Erythroblast (primary cell): ENCODE data around the gene TBX2.

Experiments used
- DNase-seq, 2 experiments: peaks; one replicate each; lab custom pipeline; 2025; lab: John Stamatoyannopoulos, UW
- GATA1 ChIP-seq: IDR thresholded peaks from 2 replicates; pipeline ENCODE4 v1.6.1; 2011; ENCODE audit warnings: low read depth, mild to moderate bottlenecking, control low read depth, low read length, moderate library complexity
- POLR2A ChIP-seq: IDR thresholded peaks from 2 replicates; pipeline ENCODE4 v1.6.1; 2011; ENCODE audit warnings: mild to moderate bottlenecking, low read length

Gene TBX2

GRCh38 chr17:61453566-61454380, 54.1 kb downstream of the TBX2 start:
- DNase-seq: no peak

GRCh38 chr17:61454381-61455323, 55.0 kb downstream of the TBX2 start:
- TF ChIP-seq GATA1 (no peak), POLR2A (no peak)
- DNase-seq: no peak

More at GRCh38 chr17:61453566-61454380, 54.1 kb downstream of the TBX2 start:
- TF ChIP-seq POLR2A: no peak
- no peak for TF ChIP-seq GATA1

GRCh38 chr17:61455324-61456060, 55.8 kb downstream of the TBX2 start:
- no peak for TF ChIP-seq POLR2A
- TF ChIP-seq GATA1: no peak
- DNase-seq: no peak

DNA sequence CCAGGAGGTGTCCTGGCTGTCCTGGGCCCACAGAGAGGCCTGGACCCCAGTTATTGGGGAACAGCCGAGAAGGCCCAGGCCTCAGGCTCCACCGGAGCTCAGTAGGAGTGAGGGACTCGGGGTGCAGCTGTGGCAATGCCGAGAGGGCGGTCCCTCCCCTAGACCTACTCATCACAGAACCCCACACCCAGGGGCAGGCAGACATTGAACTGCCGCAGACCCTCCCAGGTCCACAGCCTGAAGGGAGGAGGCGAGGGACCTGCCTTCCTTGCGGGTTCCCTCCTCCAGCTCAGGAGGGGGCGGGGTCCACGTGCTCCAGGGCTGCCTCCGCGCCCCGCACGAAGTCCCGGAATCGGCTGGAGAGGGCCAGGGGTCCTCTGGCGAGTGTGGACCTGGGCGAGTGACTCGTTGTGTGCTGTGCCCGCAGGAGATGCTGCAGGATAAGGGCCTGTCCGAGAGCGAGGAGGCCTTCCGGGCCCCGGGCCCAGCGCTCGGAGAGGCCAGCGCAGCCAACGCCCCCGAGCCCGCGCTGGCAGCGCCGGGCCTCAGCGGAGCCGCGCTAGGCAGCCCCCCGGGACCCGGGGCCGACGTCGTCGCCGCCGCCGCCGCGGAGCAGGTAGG, 56.5 kb downstream of the TBX2 start:
- no peak for TF ChIP-seq GATA1
- TF ChIP-seq POLR2A: no peak
- DNase-seq: no peak

DNA sequence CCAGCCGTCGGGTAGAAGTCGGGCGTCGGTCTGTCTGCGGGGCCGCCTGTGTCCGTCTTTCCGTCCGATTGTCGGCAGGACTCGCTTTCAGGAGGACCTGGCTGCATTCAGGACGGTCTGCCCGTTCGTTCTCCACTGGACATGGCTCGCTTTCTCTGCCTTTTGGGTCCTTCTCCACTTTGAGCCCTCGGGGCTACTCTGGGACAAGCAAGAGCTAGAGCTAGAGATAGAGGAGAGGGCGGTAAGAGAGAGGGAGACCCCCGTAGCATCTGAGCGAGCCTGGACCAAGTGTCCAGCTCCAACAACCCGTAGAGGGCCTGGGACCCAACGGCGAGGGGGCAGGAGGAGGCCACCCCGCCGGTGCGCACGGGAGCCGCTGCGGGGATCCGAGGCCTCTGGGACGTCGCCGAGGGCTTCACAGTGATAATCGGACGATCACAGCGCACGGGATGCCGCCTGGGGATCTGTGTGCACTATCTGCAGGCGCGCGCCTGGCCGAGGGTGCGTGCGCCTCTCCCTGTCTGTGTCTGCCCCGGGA, 57.1 kb downstream of the TBX2 start:
- TF ChIP-seq POLR2A (no peak), GATA1 (no peak)
- DNase-seq: no peak

DNA sequence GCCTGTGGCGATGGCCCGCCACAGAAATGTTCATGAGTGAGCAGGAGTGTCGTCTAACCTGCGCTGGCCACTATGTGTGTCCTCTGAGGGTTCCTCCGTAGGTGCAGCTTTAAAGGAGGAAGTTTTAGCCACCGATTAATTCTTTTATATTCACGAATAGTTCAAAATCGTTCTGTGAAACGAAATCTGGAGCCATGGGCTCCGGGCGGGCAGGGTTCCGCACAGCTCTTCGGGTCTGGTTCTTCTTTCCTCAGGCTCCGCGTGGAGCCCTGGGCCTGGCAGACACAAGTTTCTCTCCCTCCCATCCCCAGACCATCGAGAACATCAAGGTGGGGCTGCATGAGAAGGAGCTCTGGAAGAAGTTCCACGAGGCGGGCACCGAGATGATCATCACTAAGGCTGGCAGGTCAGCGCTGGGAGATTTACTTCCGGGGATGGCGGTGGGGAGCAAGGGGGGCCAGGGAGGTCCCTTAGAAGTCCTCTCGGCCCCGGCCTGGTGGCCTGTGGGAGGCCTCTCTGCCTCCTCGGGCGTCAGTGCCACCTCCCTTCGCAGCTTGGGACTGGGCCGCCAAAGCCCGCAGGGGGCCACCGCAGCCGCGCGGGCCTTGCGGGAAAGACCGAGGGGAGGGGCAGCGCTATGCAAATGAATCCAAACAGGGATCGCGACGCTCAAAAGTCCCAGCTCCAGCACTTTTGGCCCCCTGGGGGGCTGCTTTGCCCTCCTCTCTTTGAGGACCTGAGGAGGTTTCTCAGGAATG, 57.8 kb downstream of the TBX2 start:
- TF ChIP-seq POLR2A: no peak
- TF ChIP-seq GATA1: no peak
- DNase-seq: no peak

GRCh38 chr17:61458000-61458399, 58.4 kb downstream of the TBX2 start:
- no peak for DNase-seq
- no peak for TF ChIP-seq POLR2A
- TF ChIP-seq GATA1: no peak

GRCh38 chr17:61458421-61459141, 58.9 kb downstream of the TBX2 start:
- DNase-seq: no peak
- TF ChIP-seq GATA1 (no peak), POLR2A (no peak)
